GM23338 (cell line): ENCODE results near the gene EXOG.

Experiments used
- CREB1 ChIP-seq: fragments of 250-450 bp; sonication (Bioruptor Pico); IDR thresholded peaks from 2 replicates; pipeline ENCODE4 v1.5.0; 2020; ENCODE audit warnings: low read depth, mild to moderate bottlenecking, moderate library complexity
- EZH2 ChIP-seq: fragments of 200-600 bp; sonication (generic); IDR thresholded peaks from one replicate; pipeline ENCODE4 v1.8.0; 2017; ENCODE audit warnings: antibody characterized with exemption, mild to moderate bottlenecking, low read depth; ENCODE audit not compliant: unreplicated experiment
- EZH2phosphoT487 ChIP-seq: fragments of 200-600 bp; sonication (generic); IDR thresholded peaks from one replicate; pipeline ENCODE4 v1.8.1; 2018; ENCODE audit warnings: antibody characterized with exemption; ENCODE audit not compliant: unreplicated experiment
- JUNB ChIP-seq: IDR thresholded peaks from one replicate; pipeline ENCODE4 v1.6.1; 2016; ENCODE audit warnings: antibody characterized with exemption; ENCODE audit not compliant: unreplicated experiment
- POLR2AphosphoS5 ChIP-seq: IDR thresholded peaks from 2 replicates; pipeline ENCODE4 v1.6.1; 2016; ENCODE audit warnings: antibody characterized with exemption, low read depth
- STAT1 ChIP-seq: IDR thresholded peaks from one replicate; pipeline ENCODE4 v1.6.1; 2016; ENCODE audit warnings: antibody characterized with exemption; ENCODE audit not compliant: unreplicated experiment
- ZNF114 ChIP-seq: fragments of 250-450 bp; sonication (Bioruptor Pico); IDR thresholded peaks from 2 replicates; pipeline ENCODE4 v1.5.0; 2020; ENCODE audit warnings: mild to moderate bottlenecking, moderate library complexity
- ZNF331 ChIP-seq: fragments of 250-450 bp; sonication (Bioruptor Pico); IDR thresholded peaks from 2 replicates; pipeline ENCODE4 v1.5.0; 2020; ENCODE audit warnings: low read depth, mild to moderate bottlenecking, moderate library complexity
- TF ChIP-seq, protein P1 (sequence below), 2 experiments: fragments of 200-600 bp in 1 of 2; sonication (generic) in 1 of 2; conservative IDR thresholded peaks; 2 replicates each; pipeline versions ENCODE4 v1.5.1 to v1.6.1; 2016 to 2017; ENCODE audit warnings: antibody characterized with exemption in 2 of 2, low read depth in 2 of 2, mild to moderate bottlenecking in 2 of 2, moderate library complexity in 1 of 2
- TF ChIP-seq, protein P2 (sequence below): IDR thresholded peaks from 2 replicates; pipeline ENCODE4 v1.6.1; 2016; ENCODE audit warnings: antibody characterized with exemption
- TF ChIP-seq, protein P3 (sequence below): fragments of 250-450 bp; sonication (Bioruptor Pico); IDR thresholded peaks from 2 replicates; pipeline ENCODE4 v1.5.0; 2020; ENCODE audit warnings: mild to moderate bottlenecking, moderate library complexity
- TF ChIP-seq, protein P4 (sequence below): IDR thresholded peaks from one replicate; pipeline ENCODE4 v1.6.1; 2018; ENCODE audit warnings: antibody characterized with exemption; ENCODE audit not compliant: unreplicated experiment

DNA sequence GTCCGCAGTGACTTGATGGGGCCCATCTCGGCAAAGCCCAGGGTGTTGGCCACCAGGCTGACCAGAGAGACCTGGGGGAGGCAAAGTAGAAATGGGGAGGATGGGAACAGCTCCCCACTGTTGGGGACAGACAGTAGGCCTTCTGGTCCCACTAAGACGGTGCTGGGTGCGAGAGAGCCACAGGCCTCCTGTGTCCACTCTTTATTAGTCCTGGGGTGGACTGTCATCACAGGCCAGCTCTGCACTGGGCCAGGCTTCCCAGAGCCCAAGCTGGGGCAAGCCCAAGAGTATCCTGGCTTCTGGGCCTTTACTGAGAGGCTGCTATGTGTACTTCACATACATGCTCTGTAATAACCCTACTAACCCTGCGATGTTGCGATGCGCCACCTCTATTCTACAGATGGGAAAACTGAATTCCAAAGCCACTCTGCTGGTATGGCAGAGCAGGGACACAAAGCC is 66.4 kb downstream of the EXOG start:
- TF ChIP-seq, protein P1, sequence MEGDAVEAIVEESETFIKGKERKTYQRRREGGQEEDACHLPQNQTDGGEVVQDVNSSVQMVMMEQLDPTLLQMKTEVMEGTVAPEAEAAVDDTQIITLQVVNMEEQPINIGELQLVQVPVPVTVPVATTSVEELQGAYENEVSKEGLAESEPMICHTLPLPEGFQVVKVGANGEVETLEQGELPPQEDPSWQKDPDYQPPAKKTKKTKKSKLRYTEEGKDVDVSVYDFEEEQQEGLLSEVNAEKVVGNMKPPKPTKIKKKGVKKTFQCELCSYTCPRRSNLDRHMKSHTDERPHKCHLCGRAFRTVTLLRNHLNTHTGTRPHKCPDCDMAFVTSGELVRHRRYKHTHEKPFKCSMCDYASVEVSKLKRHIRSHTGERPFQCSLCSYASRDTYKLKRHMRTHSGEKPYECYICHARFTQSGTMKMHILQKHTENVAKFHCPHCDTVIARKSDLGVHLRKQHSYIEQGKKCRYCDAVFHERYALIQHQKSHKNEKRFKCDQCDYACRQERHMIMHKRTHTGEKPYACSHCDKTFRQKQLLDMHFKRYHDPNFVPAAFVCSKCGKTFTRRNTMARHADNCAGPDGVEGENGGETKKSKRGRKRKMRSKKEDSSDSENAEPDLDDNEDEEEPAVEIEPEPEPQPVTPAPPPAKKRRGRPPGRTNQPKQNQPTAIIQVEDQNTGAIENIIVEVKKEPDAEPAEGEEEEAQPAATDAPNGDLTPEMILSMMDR (conservative IDR thresholded peaks at IDR 0.05; ENCODE audit: low read depth in 2 of 2), result no peak
- TF ChIP-seq EZH2, result no peak
- no peak for TF ChIP-seq EZH2phosphoT487
- no peak for TF ChIP-seq POLR2AphosphoS5
- TF ChIP-seq, protein P2, sequence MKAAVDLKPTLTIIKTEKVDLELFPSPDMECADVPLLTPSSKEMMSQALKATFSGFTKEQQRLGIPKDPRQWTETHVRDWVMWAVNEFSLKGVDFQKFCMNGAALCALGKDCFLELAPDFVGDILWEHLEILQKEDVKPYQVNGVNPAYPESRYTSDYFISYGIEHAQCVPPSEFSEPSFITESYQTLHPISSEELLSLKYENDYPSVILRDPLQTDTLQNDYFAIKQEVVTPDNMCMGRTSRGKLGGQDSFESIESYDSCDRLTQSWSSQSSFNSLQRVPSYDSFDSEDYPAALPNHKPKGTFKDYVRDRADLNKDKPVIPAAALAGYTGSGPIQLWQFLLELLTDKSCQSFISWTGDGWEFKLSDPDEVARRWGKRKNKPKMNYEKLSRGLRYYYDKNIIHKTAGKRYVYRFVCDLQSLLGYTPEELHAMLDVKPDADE, result no peak
- no peak for TF ChIP-seq JUNB
- TF ChIP-seq, protein P3, sequence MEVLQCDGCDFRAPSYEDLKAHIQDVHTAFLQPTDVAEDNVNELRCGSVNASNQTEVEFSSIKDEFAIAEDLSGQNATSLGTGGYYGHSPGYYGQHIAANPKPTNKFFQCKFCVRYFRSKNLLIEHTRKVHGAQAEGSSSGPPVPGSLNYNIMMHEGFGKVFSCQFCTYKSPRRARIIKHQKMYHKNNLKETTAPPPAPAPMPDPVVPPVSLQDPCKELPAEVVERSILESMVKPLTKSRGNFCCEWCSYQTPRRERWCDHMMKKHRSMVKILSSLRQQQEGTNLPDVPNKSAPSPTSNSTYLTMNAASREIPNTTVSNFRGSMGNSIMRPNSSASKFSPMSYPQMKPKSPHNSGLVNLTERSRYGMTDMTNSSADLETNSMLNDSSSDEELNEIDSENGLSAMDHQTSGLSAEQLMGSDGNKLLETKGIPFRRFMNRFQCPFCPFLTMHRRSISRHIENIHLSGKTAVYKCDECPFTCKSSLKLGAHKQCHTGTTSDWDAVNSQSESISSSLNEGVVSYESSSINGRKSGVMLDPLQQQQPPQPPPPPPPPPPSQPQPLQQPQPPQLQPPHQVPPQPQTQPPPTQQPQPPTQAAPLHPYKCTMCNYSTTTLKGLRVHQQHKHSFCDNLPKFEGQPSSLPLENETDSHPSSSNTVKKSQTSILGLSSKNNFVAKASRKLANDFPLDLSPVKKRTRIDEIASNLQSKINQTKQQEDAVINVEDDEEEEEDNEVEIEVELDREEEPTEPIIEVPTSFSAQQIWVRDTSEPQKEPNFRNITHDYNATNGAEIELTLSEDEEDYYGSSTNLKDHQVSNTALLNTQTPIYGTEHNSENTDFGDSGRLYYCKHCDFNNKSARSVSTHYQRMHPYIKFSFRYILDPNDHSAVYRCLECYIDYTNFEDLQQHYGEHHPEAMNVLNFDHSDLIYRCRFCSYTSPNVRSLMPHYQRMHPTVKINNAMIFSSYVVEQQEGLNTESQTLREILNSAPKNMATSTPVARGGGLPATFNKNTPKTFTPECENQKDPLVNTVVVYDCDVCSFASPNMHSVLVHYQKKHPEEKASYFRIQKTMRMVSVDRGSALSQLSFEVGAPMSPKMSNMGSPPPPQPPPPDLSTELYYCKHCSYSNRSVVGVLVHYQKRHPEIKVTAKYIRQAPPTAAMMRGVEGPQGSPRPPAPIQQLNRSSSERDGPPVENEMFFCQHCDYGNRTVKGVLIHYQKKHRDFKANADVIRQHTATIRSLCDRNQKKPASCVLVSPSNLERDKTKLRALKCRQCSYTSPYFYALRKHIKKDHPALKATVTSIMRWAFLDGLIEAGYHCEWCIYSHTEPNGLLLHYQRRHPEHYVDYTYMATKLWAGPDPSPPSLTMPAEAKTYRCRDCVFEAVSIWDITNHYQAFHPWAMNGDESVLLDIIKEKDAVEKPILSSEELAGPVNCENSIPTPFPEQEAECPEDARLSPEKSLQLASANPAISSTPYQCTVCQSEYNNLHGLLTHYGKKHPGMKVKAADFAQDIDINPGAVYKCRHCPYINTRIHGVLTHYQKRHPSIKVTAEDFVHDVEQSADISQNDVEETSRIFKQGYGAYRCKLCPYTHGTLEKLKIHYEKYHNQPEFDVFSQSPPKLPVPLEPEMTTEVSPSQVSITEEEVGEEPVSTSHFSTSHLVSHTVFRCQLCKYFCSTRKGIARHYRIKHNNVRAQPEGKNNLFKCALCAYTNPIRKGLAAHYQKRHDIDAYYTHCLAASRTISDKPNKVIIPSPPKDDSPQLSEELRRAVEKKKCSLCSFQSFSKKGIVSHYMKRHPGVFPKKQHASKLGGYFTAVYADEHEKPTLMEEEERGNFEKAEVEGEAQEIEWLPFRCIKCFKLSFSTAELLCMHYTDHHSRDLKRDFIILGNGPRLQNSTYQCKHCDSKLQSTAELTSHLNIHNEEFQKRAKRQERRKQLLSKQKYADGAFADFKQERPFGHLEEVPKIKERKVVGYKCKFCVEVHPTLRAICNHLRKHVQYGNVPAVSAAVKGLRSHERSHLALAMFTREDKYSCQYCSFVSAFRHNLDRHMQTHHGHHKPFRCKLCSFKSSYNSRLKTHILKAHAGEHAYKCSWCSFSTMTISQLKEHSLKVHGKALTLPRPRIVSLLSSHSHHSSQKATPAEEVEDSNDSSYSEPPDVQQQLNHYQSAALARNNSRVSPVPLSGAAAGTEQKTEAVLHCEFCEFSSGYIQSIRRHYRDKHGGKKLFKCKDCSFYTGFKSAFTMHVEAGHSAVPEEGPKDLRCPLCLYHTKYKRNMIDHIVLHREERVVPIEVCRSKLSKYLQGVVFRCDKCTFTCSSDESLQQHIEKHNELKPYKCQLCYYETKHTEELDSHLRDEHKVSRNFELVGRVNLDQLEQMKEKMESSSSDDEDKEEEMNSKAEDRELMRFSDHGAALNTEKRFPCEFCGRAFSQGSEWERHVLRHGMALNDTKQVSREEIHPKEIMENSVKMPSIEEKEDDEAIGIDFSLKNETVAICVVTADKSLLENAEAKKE (CRISPR knock-in tag), result no peak
- TF ChIP-seq, protein P4, sequence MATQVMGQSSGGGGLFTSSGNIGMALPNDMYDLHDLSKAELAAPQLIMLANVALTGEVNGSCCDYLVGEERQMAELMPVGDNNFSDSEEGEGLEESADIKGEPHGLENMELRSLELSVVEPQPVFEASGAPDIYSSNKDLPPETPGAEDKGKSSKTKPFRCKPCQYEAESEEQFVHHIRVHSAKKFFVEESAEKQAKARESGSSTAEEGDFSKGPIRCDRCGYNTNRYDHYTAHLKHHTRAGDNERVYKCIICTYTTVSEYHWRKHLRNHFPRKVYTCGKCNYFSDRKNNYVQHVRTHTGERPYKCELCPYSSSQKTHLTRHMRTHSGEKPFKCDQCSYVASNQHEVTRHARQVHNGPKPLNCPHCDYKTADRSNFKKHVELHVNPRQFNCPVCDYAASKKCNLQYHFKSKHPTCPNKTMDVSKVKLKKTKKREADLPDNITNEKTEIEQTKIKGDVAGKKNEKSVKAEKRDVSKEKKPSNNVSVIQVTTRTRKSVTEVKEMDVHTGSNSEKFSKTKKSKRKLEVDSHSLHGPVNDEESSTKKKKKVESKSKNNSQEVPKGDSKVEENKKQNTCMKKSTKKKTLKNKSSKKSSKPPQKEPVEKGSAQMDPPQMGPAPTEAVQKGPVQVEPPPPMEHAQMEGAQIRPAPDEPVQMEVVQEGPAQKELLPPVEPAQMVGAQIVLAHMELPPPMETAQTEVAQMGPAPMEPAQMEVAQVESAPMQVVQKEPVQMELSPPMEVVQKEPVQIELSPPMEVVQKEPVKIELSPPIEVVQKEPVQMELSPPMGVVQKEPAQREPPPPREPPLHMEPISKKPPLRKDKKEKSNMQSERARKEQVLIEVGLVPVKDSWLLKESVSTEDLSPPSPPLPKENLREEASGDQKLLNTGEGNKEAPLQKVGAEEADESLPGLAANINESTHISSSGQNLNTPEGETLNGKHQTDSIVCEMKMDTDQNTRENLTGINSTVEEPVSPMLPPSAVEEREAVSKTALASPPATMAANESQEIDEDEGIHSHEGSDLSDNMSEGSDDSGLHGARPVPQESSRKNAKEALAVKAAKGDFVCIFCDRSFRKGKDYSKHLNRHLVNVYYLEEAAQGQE, result no peak
- no peak for TF ChIP-seq ZNF114 (CRISPR knock-in tag)
- TF ChIP-seq ZNF331 (CRISPR knock-in tag), result no peak
- TF ChIP-seq STAT1, result no peak
- no peak for TF ChIP-seq CREB1 (CRISPR knock-in tag)
